ENCODE data around the gene GFER. TPM values are rescaled to one million over a fixed set of nuclear protein-coding genes. Genes with fewer than 3 reads are reported as not detected.
"Not testable (repeated sequence)": the region's sequence is repeated elsewhere in the genome, so short reads cannot be mapped to it uniquely, and the experiment has no call there.

The GFER gene
- total RNA-seq, 1 donor from 2014 or later, result 23.1 TPM

DNA sequence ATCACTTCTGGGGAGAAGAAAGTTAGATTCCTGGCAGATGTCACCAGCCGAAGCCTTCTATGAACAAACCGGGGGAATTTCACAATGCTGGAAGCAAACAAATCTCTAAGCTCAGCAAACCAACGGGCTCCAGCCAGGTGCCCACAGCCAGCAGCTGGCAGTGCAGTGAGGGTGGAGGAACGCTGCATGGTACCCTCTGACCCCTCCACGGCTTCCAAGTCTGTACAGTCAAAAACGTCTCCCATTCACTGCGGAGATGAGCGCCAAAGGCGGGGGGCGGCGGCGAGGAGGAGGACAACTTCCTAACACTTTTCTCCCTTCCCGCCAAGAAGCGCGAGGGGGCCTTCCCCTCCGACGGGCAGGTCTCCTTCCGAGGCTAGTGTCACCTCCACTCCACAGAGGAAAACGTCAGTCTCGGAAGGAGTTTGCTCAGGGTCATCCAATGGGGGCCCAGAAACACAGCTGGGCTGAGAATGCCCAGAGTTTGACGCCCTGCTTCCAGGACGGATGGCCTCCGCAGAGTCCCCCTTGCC is 24.7 kb downstream of the GFER start:
- H3K4me1 ChIP-seq, result peaks cover 55% of the 10 kb centered on the region
- no peak for DNase-seq

DNA sequence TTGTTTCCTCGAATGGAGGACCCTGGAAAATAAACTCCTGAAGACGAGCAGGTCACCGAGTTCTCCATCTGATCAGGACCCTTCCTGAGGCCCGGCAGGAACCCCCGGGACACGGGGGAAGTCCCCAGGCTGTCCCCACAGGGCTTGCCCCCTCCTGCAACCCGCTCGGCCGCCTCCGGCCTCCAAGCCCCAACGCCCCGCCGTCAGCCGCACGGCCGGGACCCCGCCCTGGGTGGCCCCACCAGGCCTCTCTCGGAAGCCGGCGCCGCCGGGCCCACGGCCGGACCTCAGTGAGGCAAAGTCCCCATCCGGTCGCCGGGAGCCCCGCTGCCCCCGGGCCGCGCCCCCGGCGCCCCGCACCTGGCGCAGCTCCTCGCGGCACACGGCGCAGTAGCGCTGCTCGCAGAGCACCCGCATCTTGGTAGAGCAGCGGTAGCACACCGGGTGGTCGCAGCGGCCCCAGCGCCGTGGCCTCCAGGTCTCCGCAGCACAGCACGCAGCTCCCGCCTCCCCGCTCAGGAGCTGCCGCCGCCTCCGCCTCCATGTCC is 25.2 kb downstream of the GFER start:
- Histone ChIP-seq H3K9me3 (no peaks in the 10 kb centered on the region), H3K4me1 (peaks cover 50% of the 10 kb centered on the region), H3K36me3 (no peaks in the 10 kb centered on the region), H3K27ac (peak overlapping the region; percentile 95), H3K4me3 (peak overlapping the region; percentile 84), H3K27me3 (no peaks in the 10 kb centered on the region)
- ATAC-seq (peak; percentile 0), DNase-seq (no peak)
- TF ChIP-seq, protein P1, sequence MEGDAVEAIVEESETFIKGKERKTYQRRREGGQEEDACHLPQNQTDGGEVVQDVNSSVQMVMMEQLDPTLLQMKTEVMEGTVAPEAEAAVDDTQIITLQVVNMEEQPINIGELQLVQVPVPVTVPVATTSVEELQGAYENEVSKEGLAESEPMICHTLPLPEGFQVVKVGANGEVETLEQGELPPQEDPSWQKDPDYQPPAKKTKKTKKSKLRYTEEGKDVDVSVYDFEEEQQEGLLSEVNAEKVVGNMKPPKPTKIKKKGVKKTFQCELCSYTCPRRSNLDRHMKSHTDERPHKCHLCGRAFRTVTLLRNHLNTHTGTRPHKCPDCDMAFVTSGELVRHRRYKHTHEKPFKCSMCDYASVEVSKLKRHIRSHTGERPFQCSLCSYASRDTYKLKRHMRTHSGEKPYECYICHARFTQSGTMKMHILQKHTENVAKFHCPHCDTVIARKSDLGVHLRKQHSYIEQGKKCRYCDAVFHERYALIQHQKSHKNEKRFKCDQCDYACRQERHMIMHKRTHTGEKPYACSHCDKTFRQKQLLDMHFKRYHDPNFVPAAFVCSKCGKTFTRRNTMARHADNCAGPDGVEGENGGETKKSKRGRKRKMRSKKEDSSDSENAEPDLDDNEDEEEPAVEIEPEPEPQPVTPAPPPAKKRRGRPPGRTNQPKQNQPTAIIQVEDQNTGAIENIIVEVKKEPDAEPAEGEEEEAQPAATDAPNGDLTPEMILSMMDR (IDR thresholded peaks at IDR 0.05), result no peak
- intact Hi-C loops (cut with DNase I), result no loop called here

More for the DNA sequence above, 24.7 kb downstream of the GFER start:
- intact Hi-C loops (cut with DNase I), result no loop called here
- no peak for ATAC-seq
- Histone ChIP-seq H3K27me3 (no peaks in the 10 kb centered on the region), H3K4me3 (peak overlapping the region; percentile 84), H3K27ac (peak overlapping the region; percentile 95), H3K9me3 (no peaks in the 10 kb centered on the region), H3K36me3 (no peaks in the 10 kb centered on the region)
- TF ChIP-seq, protein P1 (IDR thresholded peaks at IDR 0.05), result no peak

DNA sequence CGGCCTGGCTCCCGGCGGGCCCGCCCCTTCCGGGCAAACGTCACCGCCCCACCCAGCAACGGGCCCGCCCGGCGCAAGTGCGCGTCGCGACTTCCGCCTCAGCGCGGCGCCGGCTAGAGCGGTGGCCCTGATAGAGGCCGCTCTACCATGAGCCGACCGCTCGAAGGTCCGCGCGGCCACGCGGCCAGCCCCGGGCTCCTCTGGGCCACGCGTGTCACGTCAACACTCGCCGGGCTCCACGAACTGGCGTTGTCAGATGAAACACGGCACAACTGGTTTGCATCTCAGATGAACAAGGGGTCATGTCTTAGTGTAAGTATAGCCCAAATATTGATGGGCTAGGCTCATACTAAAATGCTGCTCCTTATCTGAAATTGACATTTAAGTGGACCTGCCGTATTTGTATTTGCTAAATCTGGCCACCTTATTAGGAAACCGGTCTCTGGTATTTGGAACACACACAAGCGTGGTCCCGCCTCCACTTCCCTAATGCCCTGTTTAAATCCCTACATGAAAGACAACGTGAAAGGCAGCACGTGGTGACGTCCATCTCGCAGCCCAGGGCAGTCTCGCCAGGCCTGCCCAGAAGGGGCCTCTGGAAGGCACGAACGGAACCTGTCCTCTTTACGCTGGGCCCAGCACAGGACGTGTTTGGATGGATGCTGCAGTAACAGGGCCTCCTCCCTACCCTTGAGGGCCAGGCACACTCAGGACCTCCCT is 26.0 kb downstream of the GFER start, which contains the start of gene ZNF598:
TSS of gene ZNF598 (minus strand) at position 31 of the 720 bp plus-strand sequence.
- peak; percentile 93 for DNase-seq
- Histone ChIP-seq H3K4me3 (peak within 1 kb of the TSS; percentile 84), H3K36me3 (no peaks in the 10 kb centered on the region), H3K27me3 (no peaks in the 10 kb centered on the region), H3K9me3 (no peaks in the 10 kb centered on the region), H3K27ac (peak within 1 kb of the TSS; percentile 95), H3K4me1 (peaks cover 43% of the 10 kb centered on the region)
- TF ChIP-seq, protein P1 (IDR thresholded peaks at IDR 0.05), result no peak
- ATAC-seq, result peak; percentile 94
- intact Hi-C loops (cut with DNase I), result no loop called here

DNA sequence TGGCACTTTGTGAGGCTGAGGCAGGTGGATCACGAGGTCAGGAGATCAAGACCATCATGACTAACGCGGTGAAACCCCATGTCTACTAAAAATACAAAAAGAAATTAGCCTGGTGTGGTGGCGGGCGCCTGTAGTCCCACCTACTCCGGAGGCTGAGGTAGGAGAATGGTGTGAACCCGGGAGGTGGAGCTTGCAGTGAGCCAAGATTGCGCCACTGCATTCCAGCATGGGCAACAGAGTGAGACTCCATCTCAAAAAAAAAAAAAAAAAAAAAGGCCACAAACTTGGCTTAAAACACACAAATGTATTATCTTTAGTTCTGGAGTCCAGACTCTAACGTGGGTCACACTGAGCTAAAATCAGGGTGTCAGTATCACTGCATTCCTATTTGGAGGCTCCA is 27.7 kb downstream of the GFER start:
- DNase-seq; H3K9me3 ChIP-seq; H3K36me3 ChIP-seq; ATAC-seq; H3K27me3 ChIP-seq; H3K27ac ChIP-seq; intact Hi-C loops (cut with DNase I); H3K4me3 ChIP-seq: not testable (repeated sequence)
- H3K4me1 ChIP-seq, result peaks cover 29% of the 10 kb centered on the region

DNA sequence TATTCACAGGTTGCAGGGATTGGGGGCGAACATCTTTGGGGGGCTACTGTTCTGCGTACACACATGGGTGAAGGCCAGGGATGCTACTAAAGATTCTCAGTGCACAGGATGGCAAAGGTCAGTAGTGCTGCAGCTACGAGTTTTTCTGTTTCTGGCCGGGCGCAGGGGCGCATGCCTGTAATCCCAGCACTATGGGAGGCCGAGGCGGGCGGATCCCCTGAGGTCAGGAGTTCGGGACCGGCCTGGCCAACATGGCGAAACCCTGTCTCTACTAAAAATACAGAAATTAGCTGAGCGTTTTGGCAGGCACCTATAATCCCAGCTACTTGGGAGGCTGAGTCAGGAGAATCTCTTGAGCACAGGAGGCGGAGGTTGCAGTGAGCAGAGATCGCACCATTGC is 29.5 kb downstream of the GFER start:
- TF ChIP-seq, protein P1 (IDR thresholded peaks at IDR 0.05), result no peak
- no peak overlapping the region for H3K27ac ChIP-seq
- intact Hi-C loops (cut with DNase I), result no loop called here

More for the DNA sequence above, 29.5 kb downstream of the GFER start:
- DNase-seq (no peak), ATAC-seq (no peak)
- no peaks in the 10 kb centered on the region for H3K9me3 ChIP-seq
- no peaks in the 10 kb centered on the region for H3K36me3 ChIP-seq
- H3K4me3 ChIP-seq, result no peak overlapping the region
- H3K27me3 ChIP-seq, result peaks cover 4% of the 10 kb centered on the region
- peaks cover 11% of the 10 kb centered on the region for H3K4me1 ChIP-seq
